Lower lobe of right lung (tissue), 2 donors: ENCODE results near the gene ANXA3. TPM values are rescaled to one million over a fixed set of nuclear protein-coding genes. Genes with fewer than 3 reads are reported as not detected.
A peak's percentile ranks its signal among the peaks of the same experiment; 100 is the strongest.

Experiments used
- ATAC-seq, 2 donors: fragments of 200-7000 bp; cut with Tn5 transposase; one replicate each; pipeline ENCODE4 v1.9.1; 2020 to 2022; ENCODE audit warnings: mild to moderate bottlenecking in 2 of 2, moderate library complexity in 2 of 2
- DNase-seq: peaks from one replicate; pipeline ENCODE4 v3.0.0-alpha.2; 2020
- H3K27ac ChIP-seq: fragments of 200-600 bp; one replicate; pipeline ENCODE4 v1.8.0; 2022
- H3K27me3 ChIP-seq: fragments of 200-600 bp; one replicate; pipeline ENCODE4 v1.8.0; 2022; ENCODE audit warnings: low read depth
- H3K36me3 ChIP-seq: fragments of 200-600 bp; one replicate; pipeline ENCODE4 v1.8.0; 2022; ENCODE audit warnings: mild to moderate bottlenecking
- H3K4me1 ChIP-seq: fragments of 200-600 bp; one replicate; pipeline ENCODE4 v1.8.0; 2022
- H3K4me3 ChIP-seq: fragments of 200-600 bp; one replicate; pipeline ENCODE4 v1.8.0; 2022; ENCODE audit warnings: mild to moderate bottlenecking
- H3K9me3 ChIP-seq: fragments of 200-600 bp; one replicate; pipeline ENCODE4 v1.8.0; 2022
- CTCF ChIP-seq: fragments of 200-600 bp; IDR thresholded peaks from one replicate; pipeline ENCODE4 v1.8.0; 2022; ENCODE audit warnings: antibody characterized with exemption, mild to moderate bottlenecking
- intact Hi-C: fragments of 100-400 bp; cut with DNase I; formaldehyde crosslinking; loops from one replicate; pipeline ENCODE4 v1.11.0; 2022
- total RNA-seq: library from RNA; stranded (reverse); fragmentation: NEBNext Ultra II Directional; extraction: Animal tissue kit (Norgen Biotek cat#: 25700); gene quantifications from one replicate; pipeline ENCODE4 v1.2.1, GENCODE V29; 2021
- donor health status: DM: no; HTN: yes; CAD: no; lungs with severe emphysema.

Gene ANXA3
- total RNA-seq, 1 donor from 2014 or later = 148 TPM

DNA sequence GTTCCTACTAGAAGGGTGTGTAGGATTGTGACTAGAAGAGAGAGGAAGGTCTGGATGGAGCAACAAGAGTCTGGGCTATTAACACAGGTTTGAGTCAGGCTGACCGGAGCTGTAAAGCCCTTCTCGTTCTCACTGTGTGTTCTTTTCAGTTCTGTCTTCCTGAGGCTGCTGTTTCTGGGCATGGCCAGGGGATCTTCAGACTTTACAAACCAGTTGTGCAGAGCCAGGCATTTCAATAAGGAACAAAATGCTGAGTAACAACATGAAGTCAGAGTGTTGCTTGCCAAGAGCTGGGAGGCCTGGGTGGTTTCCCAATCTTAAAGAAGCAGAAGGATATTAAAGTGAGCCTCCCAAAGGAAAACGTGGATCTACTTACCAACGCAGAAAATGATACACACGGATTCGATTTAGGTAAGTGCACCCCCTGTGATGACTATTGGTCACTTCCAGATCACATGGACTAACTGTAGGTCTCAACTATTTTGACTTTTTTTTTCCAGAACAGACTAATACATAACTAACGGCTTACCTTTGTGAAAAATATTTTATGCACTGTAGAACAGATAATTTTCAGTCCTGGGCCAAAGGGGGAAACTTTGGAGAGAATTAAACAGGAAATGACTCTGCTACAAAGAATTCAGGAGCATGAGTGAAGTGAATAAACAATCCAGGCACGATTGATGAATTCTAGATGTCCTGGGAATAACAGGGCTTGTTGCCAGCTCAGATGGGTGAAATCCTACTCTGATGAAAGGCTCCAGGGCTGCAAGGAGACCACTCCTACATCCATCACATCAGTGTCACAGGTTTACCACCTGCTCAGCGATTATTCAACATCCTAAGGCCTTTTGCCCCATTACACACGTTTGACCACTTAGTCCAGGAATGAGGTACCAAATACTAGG lies 94.5 kb downstream of the ANXA3 start:
- peak; percentile 88 to 89 for ATAC-seq
- Histone ChIP-seq H3K27me3 (no peaks in the 10 kb centered on the region), H3K4me1 (peaks cover 54% of the 10 kb centered on the region), H3K4me3 (peak overlapping the region; percentile 25), H3K27ac (peak overlapping the region; percentile 75), H3K9me3 (no peaks in the 10 kb centered on the region), H3K36me3 (no peaks in the 10 kb centered on the region)
- TF ChIP-seq CTCF = no peak
- intact Hi-C loops = no loop called here
- peak; percentile 59 for DNase-seq

- peaks cover 54% of the 10 kb centered on the region for H3K4me1 ChIP-seq
- intact Hi-C loops = no loop called here
- no peaks in the 10 kb centered on the region for H3K9me3 ChIP-seq
- no peak for TF ChIP-seq CTCF
- peak overlapping the region; percentile 75 for H3K27ac ChIP-seq
- H3K27me3 ChIP-seq = no peaks in the 10 kb centered on the region
- no peak for DNase-seq
- ATAC-seq = no peak
- no peak overlapping the region for H3K4me3 ChIP-seq
- no peaks in the 10 kb centered on the region for H3K36me3 ChIP-seq
Measured at GRCh38 chr4:78647272-78647671, 95.7 kb downstream of the ANXA3 start.

- peaks cover 64% of the 10 kb centered on the region for H3K4me1 ChIP-seq
Measured at GRCh38 chr4:78648640-78649363, 97.2 kb downstream of the ANXA3 start.

DNA sequence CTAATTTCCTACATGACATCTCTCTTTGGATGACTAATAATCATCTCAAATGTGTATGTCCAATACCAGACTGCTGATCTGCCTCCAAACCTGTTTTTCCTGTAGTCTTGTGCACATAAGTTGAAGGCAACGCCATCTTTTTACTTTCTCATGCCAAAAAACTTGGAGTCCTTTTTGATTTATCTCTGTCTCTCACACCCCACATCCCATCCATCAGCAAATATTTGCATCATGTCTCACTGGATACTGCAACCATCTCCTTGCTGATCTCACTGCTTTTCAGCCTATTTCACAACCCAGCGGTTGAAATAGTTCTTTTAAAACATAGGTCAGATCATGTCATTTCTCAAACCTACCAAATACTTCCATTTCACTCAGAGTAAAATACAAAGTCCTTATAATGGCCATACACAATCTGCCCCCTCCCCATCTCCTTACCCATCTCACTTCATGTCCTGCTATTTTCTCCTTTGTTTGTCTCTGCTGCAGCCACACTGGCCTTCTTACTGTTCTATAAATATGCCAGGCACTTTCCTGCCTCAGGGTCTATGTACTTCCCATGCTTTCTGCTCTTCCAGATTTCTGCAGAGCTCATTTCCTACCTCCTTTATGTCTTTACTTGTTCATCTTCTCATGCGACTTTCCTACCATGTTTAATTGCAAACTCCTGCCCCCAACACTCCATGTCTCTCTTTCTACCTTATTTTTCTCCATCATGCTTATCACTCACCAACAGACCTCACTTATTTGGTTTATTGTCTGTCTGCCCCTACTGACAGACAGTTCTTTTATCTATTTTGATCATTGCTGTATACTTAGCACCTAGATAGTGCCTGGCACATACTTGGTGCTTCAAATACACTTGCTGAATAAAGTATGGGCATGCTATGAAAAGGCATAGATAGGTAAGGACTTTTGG lies 98.8 kb downstream of the ANXA3 start:
- Histone ChIP-seq H3K9me3 (no peaks in the 10 kb centered on the region), H3K27ac (peak overlapping the region; percentile 19), H3K4me3 (no peak overlapping the region), H3K36me3 (no peaks in the 10 kb centered on the region), H3K27me3 (no peaks in the 10 kb centered on the region), H3K4me1 (peaks cover 64% of the 10 kb centered on the region)
- DNase-seq (no peak), ATAC-seq (no peak)
- intact Hi-C loops = no loop called here
- no peak for TF ChIP-seq CTCF

More at GRCh38 chr4:78648640-78649363, 97.2 kb downstream of the ANXA3 start:
- Histone ChIP-seq H3K27me3 (no peaks in the 10 kb centered on the region), H3K27ac (no peak overlapping the region), H3K4me3 (no peak overlapping the region), H3K36me3 (no peaks in the 10 kb centered on the region), H3K9me3 (no peaks in the 10 kb centered on the region)
- no peak for ATAC-seq
- TF ChIP-seq CTCF = no peak
- intact Hi-C loops = no loop called here
- no peak for DNase-seq

DNA sequence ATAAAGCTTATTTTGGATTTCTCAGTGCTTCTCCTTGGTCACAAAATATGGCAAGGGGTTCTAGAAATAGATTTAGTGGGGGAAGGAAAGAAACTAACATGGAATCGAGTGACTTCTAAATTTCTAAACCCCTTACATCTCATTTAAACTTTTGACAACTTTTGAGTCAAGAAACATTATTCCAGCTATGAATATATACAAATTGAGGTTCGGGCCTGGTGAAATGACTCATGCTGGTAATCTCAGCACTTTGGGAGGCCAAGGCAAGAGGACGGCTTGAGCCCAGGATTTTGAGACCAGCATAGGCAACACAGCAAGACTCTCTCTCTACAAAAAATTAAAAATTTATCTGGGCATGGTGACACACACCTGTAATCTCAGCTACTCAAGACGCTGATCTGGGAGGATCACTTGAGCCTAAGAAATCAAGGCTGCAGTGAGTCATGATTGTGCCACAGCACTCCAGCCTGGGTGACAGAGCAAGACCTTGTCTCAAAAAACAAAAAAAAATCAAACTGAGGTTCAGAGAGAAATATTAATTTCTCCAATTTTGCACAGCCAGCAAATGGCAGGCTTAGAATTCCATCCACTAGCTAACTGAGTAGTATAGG lies 99.8 kb downstream of the ANXA3 start:
- no peaks in the 10 kb centered on the region for H3K27me3 ChIP-seq
- no peak for TF ChIP-seq CTCF
- intact Hi-C loops = no loop called here
- no peaks in the 10 kb centered on the region for H3K36me3 ChIP-seq
- H3K4me1 ChIP-seq = peaks cover 63% of the 10 kb centered on the region
- DNase-seq (no peak), ATAC-seq (no peak)
- H3K4me3 ChIP-seq = no peak overlapping the region
- no peak overlapping the region for H3K27ac ChIP-seq
- H3K9me3 ChIP-seq = no peaks in the 10 kb centered on the region
